HUES6 (cell line): ENCODE results near the gene SPINDOC.
A peak's percentile ranks its signal among the peaks of the same experiment; 100 is the strongest.

Source experiments
- H3K27ac ChIP-seq: 2 replicates; pipeline ENCODE4 v1.7.0; 2013; ENCODE audit warnings: low read depth, mild to moderate bottlenecking, low read length, inconsistent platforms
- H3K27me3 ChIP-seq: 2 replicates; pipeline ENCODE4 v1.6.1; 2013; ENCODE audit warnings: low read length; ENCODE audit not compliant: control insufficient read depth, insufficient read depth
- H3K36me3 ChIP-seq: 2 replicates; pipeline ENCODE4 v1.6.1; 2013; ENCODE audit warnings: low read length; ENCODE audit not compliant: control insufficient read depth, insufficient read depth
- H3K4me1 ChIP-seq: 2 replicates; pipeline ENCODE4 v1.6.1; 2013; ENCODE audit warnings: low read length; ENCODE audit not compliant: control insufficient read depth, insufficient read depth
- H3K4me3 ChIP-seq: 2 replicates; pipeline ENCODE4 v1.5.1; 2013; ENCODE audit warnings: low read depth, low read length
- H3K9ac ChIP-seq: one replicate; pipeline ENCODE4 v1.6.1; 2013; ENCODE audit warnings: mild to moderate bottlenecking, low read length
- H3K9me3 ChIP-seq: 2 replicates; pipeline ENCODE4 v1.6.1; 2013; ENCODE audit warnings: low read depth, low read length; ENCODE audit not compliant: control insufficient read depth, insufficient read depth

Gene SPINDOC

GRCh38 chr11:63844836-63845235, 31.6 kb downstream of the SPINDOC start:
- Histone ChIP-seq H3K4me1 (peaks cover 64% of the 10 kb centered on the region), H3K36me3 (peaks cover 3% of the 10 kb centered on the region; the same call in 1 of the 2 replicates), H3K27ac (0 out of 2 replicates have a peak overlapping the region, but pooled peaks have one; percentile 28)

GRCh38 chr11:63845303-63845702, 32.0 kb downstream of the SPINDOC start:
- H3K36me3 ChIP-seq: peaks cover 3% of the 10 kb centered on the region; the same call in 1 of the 2 replicates
- H3K4me1 ChIP-seq: peaks cover 63% of the 10 kb centered on the region
- H3K9me3 ChIP-seq: no peaks in the 10 kb centered on the region
- H3K27ac ChIP-seq: 0 out of 2 replicates have a peak overlapping the region, but pooled peaks have one; percentile 28
- no peak overlapping the region for H3K9ac ChIP-seq
- no peaks in the 10 kb centered on the region for H3K27me3 ChIP-seq
- H3K4me3 ChIP-seq: no peak overlapping the region

More at GRCh38 chr11:63844836-63845235, 31.6 kb downstream of the SPINDOC start:
- H3K9ac ChIP-seq: no peak overlapping the region
- no peaks in the 10 kb centered on the region for H3K27me3 ChIP-seq
- H3K4me3 ChIP-seq: no peak overlapping the region
- no peaks in the 10 kb centered on the region for H3K9me3 ChIP-seq

GRCh38 chr11:63845911-63846310, 32.7 kb downstream of the SPINDOC start:
- no peak overlapping the region for H3K9ac ChIP-seq
- H3K27ac ChIP-seq: no peak overlapping the region
- H3K27me3 ChIP-seq: no peaks in the 10 kb centered on the region
- H3K9me3 ChIP-seq: no peaks in the 10 kb centered on the region
- no peak overlapping the region for H3K4me3 ChIP-seq
- H3K4me1 ChIP-seq: peaks cover 59% of the 10 kb centered on the region
- peaks cover 3% of the 10 kb centered on the region; the same call in 1 of the 2 replicates for H3K36me3 ChIP-seq

GRCh38 chr11:63846897-63847296, 33.6 kb downstream of the SPINDOC start:
- Histone ChIP-seq H3K27ac (no peak overlapping the region), H3K9me3 (no peaks in the 10 kb centered on the region), H3K27me3 (no peaks in the 10 kb centered on the region), H3K4me3 (no peak overlapping the region; the same call in 1 of the 2 replicates), H3K36me3 (peaks cover 3% of the 10 kb centered on the region; the same call in 1 of the 2 replicates), H3K4me1 (peaks cover 52% of the 10 kb centered on the region), H3K9ac (no peak overlapping the region)

- Histone ChIP-seq H3K27ac (0 out of 2 replicates have a peak overlapping the region, but pooled peaks have one; percentile 33), H3K4me1 (peaks cover 49% of the 10 kb centered on the region), H3K4me3 (peak overlapping the region; percentile 37; the same call in 1 of the 2 replicates), H3K9ac (peak overlapping the region; percentile 40), H3K27me3 (no peaks in the 10 kb centered on the region), H3K36me3 (peaks cover 3% of the 10 kb centered on the region; the same call in 1 of the 2 replicates), H3K9me3 (no peaks in the 10 kb centered on the region)
Measured at GRCh38 chr11:63847363-63847762, 34.1 kb downstream of the SPINDOC start.

DNA sequence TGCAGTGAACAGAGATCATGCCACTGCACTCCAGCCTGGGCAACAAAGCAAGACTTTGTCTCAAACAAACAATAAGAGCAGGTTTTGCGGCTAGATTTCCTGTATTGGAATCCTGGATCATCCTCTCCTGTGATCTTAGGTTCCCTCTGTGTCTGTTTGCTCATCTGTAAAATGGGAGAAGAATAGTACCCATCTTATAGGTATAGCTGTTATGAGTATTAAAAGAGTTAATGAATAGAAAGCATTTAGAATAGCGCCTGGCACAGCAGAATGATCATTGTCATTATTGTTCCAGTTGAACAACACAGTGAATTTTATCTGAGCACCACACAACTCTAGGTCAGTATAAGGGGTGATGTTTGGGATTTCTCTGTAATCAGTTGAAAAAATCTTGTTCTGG, 36.4 kb downstream of the SPINDOC start:
- Histone ChIP-seq H3K9ac (no peak overlapping the region), H3K4me3 (no peak overlapping the region), H3K36me3 (peaks cover 7% of the 10 kb centered on the region), H3K27me3 (no peaks in the 10 kb centered on the region), H3K9me3 (no peaks in the 10 kb centered on the region), H3K4me1 (peaks cover 29% of the 10 kb centered on the region), H3K27ac (no peak overlapping the region)

DNA sequence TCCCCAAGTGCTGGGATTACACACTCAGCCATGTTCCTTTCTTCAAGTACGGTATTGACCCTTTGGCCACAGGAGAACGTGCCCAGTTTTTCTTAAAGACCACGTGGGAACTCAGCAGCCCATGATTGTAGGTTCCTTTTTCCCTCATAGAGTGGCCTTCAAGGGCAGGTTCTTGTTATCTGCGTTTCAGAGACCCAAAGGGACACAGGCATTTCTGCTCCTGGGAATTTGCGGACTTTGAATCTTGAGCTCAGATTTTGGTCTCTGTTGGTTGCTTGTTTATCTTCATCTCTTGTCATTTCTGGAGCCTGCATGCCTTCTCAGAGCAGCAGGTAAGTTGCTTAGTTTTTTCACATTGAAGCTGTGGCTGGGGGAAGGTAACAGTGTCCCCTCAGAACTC, 37.7 kb downstream of the SPINDOC start:
- no peak overlapping the region for H3K9ac ChIP-seq
- no peaks in the 10 kb centered on the region for H3K9me3 ChIP-seq
- no peaks in the 10 kb centered on the region for H3K27me3 ChIP-seq
- H3K27ac ChIP-seq: no peak overlapping the region
- no peak overlapping the region for H3K4me3 ChIP-seq
- peaks cover 19% of the 10 kb centered on the region for H3K4me1 ChIP-seq
- H3K36me3 ChIP-seq: peaks cover 13% of the 10 kb centered on the region

DNA sequence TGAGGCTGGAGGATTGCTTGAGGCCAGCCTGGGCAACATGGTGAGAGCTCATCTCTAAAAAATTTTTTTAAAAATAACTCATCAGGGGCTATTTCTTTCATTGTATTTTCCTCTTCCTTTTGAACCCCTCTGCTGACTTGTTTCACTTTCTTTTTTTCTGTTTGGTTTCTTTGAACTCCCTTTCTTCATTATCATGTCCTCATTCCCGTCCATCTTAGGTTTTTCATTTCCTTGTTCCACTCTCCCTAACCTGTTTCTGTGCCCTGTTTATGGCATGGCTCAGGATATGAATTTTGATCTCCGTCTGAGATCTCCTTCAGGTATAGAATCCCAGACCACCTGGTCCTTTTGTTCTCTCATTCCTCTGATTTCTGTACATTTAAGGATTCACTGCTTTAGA, 38.1 kb downstream of the SPINDOC start:
- Histone ChIP-seq H3K9ac (no peak overlapping the region), H3K9me3 (no peaks in the 10 kb centered on the region), H3K27ac (no peak overlapping the region), H3K4me3 (no peak overlapping the region), H3K27me3 (no peaks in the 10 kb centered on the region), H3K36me3 (peaks cover 13% of the 10 kb centered on the region), H3K4me1 (peaks cover 19% of the 10 kb centered on the region)

DNA sequence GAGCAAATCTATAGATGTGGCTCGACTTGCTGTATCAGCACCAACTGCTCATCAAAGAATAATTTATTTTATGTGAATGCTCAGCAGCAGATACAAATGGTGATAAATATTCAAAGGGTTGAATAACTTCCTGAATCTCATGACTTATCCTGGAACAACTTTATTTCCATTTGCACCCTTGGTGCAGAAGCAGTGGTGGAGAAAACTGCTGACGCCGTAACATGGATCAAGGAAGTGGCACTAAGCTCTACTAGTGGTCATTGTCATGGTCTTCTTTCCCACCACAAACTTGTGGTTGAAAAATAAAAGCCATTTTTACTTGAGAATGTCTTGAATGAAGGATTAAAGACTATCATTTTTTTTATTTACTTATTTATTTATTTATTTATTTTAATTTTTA, 40.2 kb downstream of the SPINDOC start:
- Histone ChIP-seq H3K4me3 (no peak overlapping the region), H3K9me3 (no peaks in the 10 kb centered on the region), H3K9ac (no peak overlapping the region), H3K27ac (no peak overlapping the region), H3K27me3 (no peaks in the 10 kb centered on the region), H3K4me1 (0 out of 2 replicates have a peak, but pooled peaks cover 5% of the 10 kb centered on the region), H3K36me3 (peaks cover 13% of the 10 kb centered on the region)

GRCh38 chr11:63854696-63855095, 41.4 kb downstream of the SPINDOC start:
- H3K9ac ChIP-seq: no peak overlapping the region
- 0 out of 2 replicates have a peak, but pooled peaks cover 5% of the 10 kb centered on the region for H3K4me1 ChIP-seq
- no peaks in the 10 kb centered on the region for H3K27me3 ChIP-seq
- no peaks in the 10 kb centered on the region for H3K9me3 ChIP-seq
- no peak overlapping the region for H3K27ac ChIP-seq
- H3K4me3 ChIP-seq: no peak overlapping the region
- H3K36me3 ChIP-seq: peaks cover 13% of the 10 kb centered on the region

DNA sequence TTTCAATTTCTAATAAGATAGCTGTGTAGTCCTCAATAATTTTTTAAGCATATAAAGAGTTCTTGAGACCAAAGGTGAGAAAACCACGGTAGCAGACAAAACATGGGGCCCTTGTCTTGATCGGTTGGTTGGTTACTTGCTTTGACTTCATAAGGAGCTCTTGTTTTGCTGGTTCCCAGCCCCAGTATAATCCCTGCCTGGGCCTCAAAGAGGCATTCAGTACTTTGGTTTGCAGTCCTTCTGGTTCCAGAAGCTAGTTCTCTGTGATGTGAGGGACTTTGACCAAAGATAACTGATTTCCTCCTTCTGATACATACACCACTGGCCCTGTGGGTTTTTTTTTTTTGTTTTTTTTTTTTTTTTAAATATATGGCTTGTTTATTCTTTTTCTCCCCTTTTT, 42.7 kb downstream of the SPINDOC start:
- H3K9ac ChIP-seq: no peak overlapping the region
- H3K36me3 ChIP-seq: peaks cover 13% of the 10 kb centered on the region
- H3K4me3 ChIP-seq: no peak overlapping the region
- no peaks in the 10 kb centered on the region for H3K9me3 ChIP-seq
- no peaks in the 10 kb centered on the region for H3K27me3 ChIP-seq
- no peak overlapping the region for H3K27ac ChIP-seq
- 0 out of 2 replicates have a peak, but pooled peaks cover 2% of the 10 kb centered on the region for H3K4me1 ChIP-seq
